Measurements from ENCODE around the gene STXBP6.

DNA sequence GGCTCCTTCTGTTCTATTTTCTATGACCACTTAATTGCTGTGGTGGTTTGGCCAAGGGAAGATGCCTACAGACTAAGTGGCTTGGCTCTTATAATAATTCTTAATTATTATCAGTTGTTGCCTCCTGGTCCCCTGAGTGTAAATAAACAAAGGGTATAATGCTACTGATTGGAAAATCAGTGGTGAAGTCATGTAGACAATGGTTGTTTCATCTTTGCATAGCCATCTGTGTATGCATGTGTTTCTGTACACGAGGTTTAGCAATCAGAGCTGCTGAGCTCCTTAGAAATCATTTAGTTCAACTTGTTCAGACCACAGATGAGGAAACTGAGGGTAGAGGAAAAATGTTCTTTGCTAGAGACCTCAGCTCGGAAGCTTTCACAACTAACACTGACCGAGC lies 152.2 kb downstream of the STXBP6 start:
- TF ChIP-seq, protein P1, sequence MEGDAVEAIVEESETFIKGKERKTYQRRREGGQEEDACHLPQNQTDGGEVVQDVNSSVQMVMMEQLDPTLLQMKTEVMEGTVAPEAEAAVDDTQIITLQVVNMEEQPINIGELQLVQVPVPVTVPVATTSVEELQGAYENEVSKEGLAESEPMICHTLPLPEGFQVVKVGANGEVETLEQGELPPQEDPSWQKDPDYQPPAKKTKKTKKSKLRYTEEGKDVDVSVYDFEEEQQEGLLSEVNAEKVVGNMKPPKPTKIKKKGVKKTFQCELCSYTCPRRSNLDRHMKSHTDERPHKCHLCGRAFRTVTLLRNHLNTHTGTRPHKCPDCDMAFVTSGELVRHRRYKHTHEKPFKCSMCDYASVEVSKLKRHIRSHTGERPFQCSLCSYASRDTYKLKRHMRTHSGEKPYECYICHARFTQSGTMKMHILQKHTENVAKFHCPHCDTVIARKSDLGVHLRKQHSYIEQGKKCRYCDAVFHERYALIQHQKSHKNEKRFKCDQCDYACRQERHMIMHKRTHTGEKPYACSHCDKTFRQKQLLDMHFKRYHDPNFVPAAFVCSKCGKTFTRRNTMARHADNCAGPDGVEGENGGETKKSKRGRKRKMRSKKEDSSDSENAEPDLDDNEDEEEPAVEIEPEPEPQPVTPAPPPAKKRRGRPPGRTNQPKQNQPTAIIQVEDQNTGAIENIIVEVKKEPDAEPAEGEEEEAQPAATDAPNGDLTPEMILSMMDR (IDR thresholded peaks at IDR 0.05): no peak
- no peak for TF ChIP-seq POLR2AphosphoS5 (IDR thresholded peaks at IDR 0.05)
